G401.6 (cell line): ENCODE data around the gene E2F4.

Experiments
- FAIRE-seq: peaks from 2 replicates; lab custom pipeline; 2012; peaks lifted over from hg19 to GRCh38; lab: Jason Lieb, UNC

Gene E2F4, protein sequence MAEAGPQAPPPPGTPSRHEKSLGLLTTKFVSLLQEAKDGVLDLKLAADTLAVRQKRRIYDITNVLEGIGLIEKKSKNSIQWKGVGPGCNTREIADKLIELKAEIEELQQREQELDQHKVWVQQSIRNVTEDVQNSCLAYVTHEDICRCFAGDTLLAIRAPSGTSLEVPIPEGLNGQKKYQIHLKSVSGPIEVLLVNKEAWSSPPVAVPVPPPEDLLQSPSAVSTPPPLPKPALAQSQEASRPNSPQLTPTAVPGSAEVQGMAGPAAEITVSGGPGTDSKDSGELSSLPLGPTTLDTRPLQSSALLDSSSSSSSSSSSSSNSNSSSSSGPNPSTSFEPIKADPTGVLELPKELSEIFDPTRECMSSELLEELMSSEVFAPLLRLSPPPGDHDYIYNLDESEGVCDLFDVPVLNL

DNA sequence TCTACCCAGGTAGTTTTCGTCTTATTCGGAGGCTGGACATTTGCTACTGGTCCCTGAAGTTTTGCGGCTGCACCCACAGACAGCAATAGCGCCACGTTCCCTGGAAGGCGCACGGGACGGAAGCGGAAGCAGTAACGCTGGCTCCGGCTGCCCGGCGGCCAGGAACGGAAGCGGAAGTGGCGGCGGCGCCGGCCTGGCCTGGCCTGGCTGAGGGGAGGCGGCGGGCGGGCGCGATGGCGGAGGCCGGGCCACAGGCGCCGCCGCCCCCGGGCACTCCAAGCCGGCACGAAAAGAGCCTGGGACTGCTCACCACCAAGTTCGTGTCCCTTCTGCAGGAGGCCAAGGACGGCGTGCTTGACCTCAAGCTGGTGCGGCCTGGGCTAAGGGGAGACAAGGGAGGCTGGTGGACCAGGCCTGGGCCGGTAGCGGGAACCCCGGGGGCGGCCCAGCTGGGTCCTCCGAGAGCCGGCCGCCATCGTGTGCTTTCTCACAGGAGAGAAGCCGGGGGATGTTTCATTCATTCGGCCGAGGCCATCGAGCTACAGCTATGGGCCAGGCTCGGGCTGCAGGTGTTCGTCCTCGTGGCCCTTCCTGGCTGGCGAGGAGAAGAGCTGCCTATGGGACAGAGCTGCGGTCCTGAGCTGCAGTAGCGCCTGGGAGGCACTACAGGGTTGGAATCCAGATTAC is at the start of gene E2F4:
Gene E2F4 (plus strand): TSS at position 161 of the 687 bp plus-strand sequence. CDS start 73 bp downstream, at position 234.
- FAIRE-seq, result peak; percentile 77

DNA sequence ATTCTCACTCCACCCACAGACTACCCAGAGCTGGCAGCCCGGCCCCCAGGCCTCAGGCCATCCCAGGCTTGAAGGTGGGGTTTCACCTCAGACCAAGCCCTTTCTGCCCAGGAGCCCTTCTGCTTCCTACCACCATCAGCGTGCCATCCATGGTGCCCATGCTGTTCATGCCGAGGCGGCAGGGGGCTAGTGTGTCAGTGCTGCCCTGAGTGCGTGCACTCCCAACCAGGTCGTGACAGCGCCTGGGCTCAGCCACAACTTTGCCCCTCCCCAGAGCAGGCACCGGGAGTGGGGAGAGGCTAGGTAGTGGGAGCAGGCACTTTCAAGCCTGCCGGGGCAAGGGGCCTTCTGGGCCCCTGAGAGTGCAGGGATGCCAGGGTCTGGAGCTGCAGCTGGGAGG is 49.6 kb upstream of the E2F4 start:
- FAIRE-seq, result no peak

DNA sequence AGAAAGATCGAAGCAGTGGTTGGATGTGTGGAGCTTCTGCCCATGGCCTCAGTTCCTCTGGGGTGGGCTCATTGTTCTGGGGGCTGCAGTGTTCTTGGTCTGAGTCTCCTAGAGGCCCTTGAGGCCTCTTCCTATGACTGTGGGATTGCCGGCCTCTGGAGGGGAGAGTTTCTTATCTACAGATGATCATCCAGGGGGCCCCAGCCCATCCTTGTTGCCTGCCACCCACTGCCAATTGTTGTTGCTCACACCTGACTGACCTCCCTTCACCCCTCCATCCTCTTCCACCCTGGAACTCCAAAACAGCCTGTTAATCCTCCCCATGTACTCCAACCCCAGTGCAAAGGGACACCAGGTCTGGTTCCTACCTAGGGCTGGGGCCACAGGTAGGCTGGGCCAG is 47.0 kb upstream of the E2F4 start:
- FAIRE-seq, result no peak

DNA sequence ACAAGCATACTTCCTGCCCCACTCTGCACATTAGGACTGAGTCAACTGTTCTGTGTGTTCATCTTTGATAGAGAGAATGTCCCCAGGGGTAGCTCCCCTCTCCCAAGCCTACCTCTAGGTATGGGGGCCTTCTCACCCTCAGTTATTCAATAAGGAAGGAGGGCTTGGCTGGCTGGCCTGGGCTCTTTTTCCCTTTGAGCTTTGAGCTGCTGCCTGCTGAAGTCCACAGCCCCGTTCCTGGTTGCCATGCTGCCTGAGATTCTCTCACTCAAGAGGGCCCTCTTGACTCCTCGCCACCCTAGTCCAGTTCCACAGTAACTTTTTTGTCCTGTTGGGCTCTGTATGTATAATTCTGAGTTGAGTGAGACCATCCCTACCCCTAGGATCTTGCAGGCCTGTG is 46.2 kb upstream of the E2F4 start:
- FAIRE-seq, result no peak

DNA sequence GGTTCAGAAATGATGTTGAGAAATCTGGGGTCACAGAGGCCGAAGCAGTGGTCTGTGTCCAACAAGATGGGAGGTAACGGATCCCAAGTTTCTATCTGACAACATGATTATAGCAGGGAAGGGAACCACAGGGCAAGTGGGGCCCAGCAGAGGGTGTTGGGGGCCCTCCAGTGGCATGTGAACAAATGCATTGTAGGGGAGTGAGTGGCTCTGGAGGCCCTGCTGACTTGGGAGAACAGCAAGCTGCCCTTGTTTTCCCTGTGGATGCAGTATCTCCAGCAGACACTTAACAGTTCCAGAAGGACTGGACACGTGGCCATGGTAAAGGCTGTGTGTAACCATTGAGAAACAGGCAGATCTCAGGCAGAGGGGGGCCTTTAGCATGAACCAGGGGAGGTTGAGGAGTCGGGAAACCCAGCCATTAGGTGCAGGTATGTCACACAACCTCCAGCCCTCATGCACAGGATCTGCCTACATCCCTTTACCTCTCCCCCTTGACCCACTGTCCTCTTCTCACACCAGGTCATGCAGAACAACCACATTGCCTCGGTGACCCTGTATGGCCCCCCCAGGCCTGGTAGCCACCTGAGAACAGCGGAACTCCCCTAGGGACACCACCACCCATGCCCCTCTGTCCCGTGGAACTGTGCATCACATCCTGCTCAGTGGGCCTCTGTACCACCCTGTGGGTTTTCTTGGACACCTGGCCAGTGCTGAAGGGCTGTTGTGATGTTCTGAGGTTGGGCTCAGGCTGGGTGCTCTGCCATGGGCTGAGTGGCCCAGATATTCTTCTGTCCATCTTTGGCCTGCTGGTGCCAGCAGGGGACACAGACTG is 45.2 kb upstream of the E2F4 start:
- no peak for FAIRE-seq

DNA sequence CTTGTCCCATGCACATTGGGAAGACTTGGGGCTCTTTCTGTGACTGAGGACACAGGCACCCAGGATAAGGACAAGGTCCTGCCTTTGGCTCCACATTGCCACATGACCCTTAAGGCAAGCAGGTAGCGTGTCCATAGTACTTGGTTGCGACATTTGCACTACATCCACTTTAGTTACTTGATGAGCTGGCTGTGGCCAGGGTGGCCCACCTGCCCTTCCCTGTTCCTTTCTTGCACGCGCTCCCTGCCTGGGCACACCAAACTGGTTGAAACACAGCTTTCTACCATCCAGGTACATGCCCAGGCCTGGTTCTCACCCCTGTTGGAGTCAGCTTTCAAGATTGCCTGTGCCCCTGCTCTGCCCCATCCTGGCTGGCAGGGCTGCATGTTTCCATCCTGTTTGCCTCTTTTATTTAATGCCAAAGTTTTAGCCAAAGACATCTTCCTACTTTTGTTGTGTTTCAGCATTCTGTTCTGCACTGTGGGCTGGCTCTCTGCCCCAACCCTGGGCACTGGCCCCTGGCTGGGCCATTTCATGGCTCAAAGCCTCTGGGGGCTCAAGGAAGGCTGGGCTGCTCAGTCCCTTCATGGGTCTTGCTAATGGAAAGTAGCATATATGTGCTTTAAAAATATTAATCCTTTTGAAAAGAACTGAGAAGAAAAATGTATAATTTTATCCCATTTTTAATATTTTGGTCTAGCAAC is 44.4 kb upstream of the E2F4 start:
- no peak for FAIRE-seq

DNA sequence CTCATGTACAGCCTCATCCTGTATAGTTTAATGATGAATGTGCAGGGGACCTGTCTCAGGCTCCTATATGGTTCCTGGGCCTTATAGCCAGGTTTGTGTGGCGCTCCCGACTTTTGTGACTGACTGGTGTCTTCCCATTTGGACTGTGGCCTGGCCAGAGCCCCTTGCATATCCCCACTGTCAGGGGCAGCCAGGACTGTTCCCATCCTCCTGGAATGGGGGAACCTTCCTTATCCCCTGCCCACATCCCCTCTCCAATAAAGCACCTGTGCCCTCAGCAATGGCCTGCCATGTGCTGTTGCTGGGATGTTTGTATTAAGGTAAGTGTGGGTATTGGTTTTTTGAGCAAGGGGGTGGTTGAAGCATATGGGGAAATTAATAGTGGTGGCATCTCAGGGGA is 43.7 kb upstream of the E2F4 start:
- FAIRE-seq, result no peak

DNA sequence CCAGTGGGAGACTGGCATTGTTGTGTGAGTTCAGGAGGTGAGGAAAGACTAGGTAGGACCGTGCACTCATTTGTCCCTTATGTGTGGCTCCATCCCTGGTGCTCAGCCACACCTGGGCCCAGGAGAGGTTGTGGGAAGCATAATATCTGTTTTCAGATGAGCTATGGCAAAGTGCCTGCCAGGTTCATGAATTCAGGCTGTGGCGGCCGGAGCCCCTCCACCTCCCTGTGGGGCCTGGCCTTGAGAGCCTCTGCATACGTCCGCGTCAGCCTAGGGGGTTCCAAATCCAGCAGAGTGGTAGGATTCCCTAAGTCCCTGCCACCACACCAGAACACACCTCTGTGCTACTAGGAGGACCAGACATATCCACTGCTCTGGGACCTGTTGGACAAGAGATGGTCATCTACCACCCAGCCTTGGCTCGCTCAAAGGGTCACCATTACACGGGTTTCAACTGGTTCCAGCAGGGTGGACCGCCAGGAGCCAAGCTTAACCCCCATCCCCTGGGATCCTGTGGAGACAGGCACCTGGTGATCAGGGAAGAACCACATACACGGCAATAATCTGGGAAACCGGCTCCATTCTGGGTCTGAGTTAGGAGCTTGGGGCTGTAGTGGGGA is 43.2 kb upstream of the E2F4 start:
- no peak for FAIRE-seq

DNA sequence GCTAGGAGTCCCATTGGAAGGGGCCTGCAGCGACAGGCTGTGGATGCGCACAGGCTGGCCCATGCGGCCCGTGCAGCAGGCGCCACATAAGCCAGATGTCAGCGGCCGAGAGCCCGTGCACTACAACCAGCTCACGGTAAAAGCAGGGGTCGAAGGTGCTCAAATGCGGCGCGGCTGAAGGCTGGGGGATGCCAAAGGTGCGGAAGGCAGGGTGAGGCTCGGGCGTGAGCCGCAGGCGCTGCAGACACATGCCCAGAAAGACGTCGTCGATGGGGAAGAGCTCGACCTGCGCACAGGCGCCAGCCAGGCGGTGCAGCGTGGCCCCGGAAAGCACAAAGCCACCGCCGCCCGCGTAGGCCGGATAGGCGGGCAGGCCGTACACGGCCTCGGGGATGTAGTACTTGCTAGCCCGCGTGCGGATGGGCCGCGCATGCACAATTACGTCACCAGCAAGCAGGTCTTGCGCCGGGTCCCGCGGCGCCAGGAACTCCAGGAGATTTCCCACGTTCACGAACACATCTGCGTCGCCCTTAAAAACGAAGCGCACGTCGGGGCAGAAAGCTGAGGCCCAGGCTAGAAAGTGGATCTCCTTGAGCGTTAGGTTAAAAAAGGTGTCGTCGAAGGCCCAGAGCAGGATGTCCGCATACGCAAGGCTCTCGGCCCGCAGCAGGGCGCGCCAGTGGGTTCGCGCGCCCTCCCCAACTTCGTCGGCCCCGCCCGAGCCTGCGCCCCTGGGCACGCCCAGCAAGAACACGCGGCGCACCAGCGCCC is 42.5 kb upstream of the E2F4 start:
- FAIRE-seq, result no peak

DNA sequence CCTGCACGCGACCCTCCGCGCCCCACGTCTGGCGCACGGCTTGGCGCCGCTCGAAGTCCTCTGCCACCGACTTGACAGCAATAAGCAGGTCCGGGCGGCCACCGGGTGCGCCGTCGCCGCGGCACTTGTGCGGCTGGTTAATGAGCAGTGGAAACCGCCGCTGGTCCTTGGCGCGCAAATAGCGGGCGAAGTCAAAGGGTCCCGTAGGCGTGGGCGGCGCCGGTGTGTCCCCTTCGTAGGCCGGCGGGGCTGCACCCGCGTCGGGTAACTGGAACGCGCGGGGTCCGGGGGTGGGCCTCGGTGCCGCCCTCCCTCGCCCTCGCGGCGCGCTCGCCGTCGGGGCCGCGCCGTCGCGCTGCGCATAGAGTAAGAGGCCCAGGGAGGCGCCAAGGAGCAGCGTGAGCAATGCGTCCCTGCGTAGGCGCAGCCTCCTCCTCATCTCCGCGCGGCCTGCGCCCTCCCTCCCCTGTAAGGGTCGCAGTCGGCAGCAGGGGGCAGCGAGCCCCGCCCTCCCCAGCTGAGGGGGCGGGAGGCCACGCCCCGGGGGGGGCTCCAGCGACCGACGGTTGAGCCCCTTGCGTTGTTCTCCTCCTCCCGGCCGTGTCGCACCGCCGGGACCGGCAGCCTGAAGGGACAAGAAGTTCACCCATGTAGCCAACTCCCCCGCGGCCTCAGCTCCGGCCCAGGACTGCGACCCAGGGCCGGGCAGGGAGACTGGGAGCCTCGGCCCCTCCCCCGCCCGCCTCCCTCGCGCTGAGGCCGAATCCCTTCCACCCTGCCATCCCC is 41.7 kb upstream of the E2F4 start:
- FAIRE-seq, result no peak

DNA sequence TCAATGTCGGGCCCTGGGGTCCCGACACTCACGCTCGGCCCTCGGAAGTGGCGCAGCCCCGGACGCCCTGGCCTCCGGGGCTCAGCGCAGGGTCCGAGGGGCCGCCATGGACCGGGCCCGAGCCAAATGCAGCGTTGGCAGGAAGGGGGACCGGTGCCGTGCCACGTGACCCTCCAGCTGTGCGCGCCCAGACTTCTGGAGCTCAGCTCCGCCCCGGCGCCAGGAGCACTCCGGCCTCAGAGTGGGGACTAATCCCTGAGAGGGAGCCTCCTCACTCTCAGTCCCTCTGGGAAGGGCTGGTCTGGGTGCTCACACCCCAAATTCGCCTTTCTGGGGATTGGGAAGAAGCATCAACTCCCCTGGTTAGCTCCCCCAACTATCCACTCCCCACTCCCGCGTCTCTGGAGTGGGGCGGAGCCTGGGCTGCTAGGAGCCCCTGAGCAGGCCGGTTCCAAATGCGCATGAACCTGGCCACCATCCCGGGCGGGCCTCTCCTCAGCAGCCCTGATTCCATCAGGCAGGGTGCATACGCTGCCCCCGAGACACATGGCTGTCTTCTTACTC is 41.0 kb upstream of the E2F4 start, which contains the start of gene B3GNT9:
Gene B3GNT9 (minus strand): TSS at position 166 of the 564 bp plus-strand sequence. CDS start 513 bp downstream, outside the sequence.
- FAIRE-seq, result no peak

DNA sequence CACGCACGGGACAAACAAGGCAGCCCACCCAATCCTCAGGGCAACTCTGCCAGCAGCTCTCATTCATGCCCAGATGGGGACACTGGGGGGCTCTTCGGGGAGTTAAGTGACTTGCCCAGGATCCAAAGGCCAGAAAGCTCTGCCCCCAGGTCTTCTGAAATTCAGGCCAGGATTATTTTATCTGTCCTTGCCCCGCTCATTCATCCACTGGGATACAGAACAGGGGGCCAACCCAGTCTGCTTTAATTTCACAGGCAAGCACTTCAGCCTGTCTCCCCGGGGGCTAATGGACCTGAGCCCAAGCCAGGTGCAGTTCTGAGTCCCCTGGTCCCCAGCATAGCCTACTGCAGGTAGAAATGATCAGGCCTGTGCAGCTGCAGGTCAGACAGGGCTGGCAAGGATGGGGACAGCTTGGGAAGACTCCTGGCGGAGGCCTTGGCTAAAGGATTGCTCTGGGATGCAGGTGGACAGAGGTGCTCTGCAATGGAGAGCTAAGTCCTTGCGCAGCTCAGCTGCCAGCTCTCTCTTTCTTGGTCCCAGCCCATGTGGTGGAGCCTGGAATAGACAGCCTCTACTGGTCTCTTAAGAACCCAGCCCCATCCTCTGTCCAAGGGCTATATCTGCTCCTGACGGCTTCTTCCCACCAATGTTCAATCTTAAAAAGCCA is 40.4 kb upstream of the E2F4 start:
- FAIRE-seq, result no peak

DNA sequence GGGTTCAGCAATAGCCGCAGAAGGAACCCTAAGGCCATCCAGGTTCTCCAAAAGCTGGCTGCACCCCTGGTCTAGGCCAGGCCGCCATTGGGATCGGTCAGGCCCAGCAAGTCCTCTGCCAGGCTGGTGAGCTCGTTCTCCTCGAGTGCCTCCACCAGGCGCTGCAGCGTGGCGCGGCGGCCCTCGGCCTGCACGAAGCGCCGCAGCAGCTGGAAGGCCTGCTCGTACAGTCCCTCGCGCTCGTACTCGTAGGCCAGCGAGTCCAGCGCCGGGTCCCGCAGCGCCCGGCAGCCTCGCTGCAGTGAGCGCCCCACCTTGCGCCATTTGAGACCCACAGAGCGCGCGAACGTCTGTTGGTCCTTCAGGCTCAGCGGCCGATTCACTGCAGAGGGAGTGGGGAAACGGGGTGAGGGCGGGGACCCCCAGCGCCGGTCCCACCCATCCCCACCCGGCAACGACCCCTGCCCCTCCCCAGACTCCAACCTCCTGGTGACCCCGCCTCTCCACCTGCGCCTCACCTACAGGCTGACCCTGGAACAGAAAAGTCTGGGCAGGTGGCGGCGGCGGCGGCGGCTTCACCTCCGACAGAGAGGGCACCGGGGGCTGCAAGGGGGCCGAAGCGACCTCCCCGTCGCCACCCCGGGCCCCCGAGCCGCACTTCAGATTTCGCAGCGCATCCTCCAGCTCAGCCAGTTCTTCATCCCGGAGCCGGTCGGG is 37.2 kb upstream of the E2F4 start:
- FAIRE-seq, result no peak

DNA sequence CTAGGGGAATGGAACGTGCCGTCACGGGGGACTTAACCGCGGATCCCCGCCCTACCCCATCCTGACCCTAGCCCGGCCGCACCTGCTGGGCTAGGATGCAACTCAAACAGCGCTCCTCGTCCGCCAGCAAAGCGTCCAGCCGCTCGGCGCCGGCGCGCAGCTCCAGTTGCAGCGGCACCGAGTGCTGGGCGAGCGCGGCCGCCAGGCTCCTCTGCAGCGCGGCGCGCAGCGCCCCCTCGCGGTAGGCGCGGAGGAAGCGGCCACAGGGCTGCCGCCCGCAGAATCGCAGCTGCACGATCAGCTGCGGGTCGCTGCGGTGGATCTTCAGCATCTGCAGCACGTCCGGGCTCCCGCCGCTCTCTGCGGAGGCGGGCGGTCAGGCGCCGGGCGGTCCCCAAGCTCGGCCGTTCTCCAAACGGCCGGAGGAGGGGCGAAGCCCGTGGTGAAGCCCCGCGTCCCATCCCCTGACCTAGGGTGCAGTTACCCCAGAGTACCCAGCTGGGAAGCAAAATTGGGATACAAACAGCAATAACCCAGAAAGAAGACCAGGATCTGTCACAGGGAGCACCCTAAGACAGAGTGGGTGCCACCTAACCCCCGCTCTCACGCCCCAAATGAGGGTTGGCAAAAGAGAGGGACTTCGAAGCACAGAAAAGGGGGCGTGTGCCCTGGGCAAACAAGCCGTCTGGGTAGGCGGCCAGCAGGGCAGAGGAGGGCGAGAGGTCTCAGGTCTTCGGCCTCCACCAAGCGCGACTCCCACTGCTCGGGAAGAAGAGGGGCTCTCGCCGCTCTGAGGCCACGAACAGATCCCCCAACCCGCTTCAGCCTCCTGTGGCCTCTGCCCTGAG is 36.4 kb upstream of the E2F4 start:
- no peak for FAIRE-seq

DNA sequence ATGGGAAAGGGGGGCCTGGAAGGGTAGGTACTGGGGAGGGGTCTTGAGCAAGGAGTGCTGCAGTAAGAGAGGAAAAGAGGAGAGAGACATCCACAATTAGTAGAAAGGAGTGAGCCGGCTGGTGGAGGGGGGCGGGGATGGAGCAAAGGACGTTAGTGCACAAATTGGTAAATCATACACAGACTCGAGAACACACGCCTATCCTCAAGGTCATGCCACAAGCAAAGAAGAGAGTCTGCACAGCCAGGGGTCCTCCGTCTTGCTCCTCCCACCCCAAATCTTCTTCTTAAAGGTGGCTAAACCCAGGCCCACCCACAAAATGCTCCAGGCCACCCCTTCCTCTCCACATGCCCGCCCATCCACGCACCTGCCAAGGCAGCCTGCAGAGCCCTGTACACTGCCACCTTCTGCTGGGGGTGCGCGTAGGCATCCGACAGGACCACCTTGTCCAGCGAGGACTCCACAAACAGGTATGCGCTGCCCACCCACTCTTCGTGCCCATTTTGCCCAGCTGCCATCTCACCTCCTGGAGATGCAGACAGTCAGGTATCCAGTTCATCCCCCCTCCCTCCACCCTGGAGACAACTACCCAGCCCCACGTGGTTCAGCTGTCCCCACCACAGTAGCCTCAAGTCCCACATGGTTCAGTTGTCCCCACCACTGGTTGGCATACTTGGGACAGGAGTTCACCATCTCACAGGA is 35.7 kb upstream of the E2F4 start:
- no peak for FAIRE-seq

DNA sequence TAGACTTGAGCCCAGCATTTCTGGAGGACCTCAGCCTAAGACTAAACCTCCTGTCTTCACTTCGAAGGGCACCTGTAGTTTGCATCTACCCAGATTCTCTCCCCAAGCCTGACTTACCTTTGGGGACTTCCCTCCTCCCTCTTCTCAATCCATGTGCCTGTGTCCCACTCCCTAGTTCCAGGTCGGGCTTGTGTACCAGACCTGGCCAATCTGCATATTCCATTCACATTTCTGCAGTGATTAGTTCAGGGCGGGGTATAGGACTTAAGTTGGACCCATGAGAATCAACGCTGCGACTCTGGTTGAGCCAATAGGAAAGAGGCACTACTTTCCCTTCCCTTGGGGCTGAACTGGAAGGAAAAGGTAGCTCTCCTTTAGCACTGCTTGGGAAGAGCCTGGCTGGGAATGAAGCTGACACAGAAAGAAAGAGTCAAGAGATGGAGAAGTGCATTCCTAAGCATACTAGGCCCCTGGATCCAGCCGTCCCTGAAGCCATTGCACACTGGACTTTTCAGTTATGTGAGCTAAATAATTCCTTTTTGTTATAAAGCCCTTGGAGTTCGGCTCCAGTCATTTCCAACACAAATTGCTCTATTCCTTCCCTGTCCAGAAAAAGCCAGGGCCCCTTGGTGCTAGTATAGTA is 34.7 kb upstream of the E2F4 start:
- no peak for FAIRE-seq
